ENCODE results near the gene GPN1. TPM values are rescaled to one million over a fixed set of nuclear protein-coding genes. Genes with fewer than 3 reads are reported as not detected.
"Not testable (repeated sequence)": the region's sequence is repeated elsewhere in the genome, so short reads cannot be mapped to it uniquely, and the experiment has no call there.

GPN1 gene
- polyA plus RNA-seq, 3 donors: 51.0 to 66.7 (median 59.0) TPM

DNA sequence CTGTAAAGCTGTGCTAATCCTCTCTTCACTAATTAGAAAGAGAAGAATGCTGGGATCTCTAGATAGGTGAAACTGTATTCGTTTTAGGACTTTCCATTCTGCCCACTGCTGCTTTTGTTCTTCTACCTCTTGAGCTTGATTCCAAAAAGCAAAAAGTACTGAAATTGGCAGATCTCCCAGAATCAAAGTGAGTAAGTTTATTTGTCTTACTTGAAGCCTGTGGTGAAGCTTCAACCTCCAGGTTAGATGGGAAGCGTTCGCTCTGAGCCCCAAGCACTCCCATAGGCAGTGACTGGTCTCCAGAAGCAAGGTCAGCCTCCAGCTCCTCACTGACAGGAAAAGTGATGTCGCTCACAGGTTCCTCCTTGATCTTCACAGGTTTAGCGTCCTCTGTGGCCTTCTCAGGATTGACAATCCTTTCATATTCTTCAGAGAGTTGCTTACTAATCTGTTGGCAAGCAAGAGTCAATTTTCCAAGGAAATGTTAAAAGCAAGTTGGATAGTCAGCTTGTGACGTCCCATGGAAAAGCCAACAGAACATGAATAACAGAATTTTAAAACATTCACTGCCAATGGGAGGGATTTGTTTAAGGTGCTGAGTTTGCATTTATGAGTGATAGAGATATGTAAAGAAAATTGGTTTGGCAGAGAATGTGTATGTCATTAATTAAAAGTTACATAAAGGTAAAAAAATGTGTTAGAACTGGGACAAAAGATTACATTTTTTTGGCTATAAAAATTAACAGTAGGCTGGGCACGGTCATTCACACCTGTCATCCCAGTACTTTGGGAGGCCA, 26.5 kb downstream of the GPN1 start:
- no peak for DNase-seq (ENCODE audit: extremely low read depth in 1 of 11, low read depth in 9 of 11, low spot score in 4 of 11)

DNA sequence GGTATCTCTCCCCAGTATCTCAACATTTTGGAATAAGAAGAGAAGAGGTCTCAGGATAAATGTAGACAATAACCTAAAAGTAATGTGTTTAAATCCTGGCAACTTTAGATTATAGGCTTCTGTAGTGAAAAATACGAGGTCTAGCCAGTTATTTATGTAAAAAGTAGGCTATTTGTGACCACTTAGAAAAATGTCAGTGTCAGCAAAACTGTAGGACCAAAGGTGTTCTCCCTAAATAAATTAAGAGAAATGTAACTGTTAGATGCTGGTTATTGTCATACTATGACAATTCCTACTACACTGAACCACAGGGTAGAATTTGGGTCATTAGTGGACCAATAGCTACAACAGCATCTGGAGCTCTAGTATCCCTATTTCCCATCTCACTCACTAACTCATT, 32.5 kb downstream of the GPN1 start:
- no peak for DNase-seq (ENCODE audit: extremely low read depth in 1 of 11, low read depth in 9 of 11, low spot score in 4 of 11)

DNA sequence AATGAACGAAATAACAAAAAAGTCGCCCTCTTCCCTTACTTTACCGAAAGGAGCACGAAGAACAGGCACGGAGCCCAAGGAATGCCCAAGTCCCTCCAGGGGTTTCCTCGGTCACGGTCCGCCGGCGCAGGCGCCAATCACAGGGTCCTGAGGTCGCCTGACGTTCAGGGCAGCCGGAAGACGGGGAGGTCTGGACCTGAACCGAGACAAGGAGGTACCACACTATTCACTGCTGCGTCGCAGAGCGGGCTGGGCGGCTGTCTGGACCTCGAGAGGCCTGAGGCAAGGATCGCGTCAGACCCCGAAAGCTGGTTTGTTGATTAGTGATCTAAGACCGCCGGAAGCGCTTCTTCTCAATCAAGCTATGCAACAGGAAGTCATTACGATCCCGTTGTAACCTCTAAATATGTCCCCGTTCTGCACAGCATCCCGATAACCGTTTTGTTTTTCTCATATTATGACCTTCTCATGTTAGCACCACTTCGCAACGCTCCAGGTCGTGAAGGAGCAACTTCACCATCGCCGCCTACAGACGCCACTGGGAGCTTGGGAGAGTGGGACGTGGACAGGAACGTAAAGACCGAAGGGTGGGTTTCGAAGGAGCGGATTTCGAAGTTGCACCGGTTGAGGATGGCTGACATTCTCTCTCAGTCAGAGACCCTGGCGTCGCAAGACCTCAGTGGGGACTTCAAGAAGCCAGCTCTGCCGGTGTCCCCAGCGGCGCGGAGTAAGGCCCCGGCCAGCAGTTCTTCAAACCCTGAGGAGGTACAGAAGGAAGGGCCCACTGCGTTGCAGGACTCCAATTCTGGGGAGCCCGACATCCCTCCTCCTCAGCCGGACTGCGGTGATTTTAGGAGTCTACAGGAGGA, 34.7 kb downstream of the GPN1 start, which contains the start of the genes SLC4A1AP and SUPT7L:
Gene SLC4A1AP, plus strand, starts transcription at position 605 of the 869 bp plus-strand sequence. Its CDS starts 26 bp downstream, at position 631.
Gene SUPT7L, minus strand, starts transcription at position 330 of the 869 bp plus-strand sequence. CDS start 1,422 bp downstream, outside the sequence.
- DNase-seq (ENCODE audit: extremely low read depth in 1 of 11, low read depth in 9 of 11, low spot score in 4 of 11): peak; percentile 65 to 91 (median 77)

DNA sequence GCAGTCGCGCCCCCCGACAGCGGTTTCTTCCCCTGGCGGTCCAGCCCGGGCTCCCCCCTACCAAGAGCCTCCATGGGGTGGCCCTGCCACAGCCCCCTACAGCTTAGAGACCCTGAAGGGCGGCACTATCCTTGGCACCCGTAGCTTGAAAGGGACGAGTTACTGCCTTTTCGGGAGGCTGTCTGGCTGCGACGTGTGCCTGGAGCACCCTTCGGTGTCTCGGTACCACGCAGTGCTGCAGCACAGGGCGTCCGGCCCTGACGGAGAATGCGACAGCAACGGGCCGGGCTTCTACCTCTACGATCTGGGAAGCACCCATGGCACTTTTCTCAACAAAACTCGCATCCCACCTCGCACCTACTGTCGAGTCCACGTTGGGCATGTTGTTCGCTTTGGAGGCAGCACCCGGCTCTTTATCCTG, 35.3 kb downstream of the GPN1 start:
- DNase-seq (ENCODE audit: extremely low read depth in 1 of 11, low read depth in 9 of 11, low spot score in 4 of 11): peak in 2 of 11 donors; percentile 1 to 2

GRCh38 chr2:27664622-27665363, 35.9 kb downstream of the GPN1 start:
- DNase-seq (ENCODE audit: extremely low read depth in 1 of 11, low read depth in 9 of 11, low spot score in 4 of 11): no peak

DNA sequence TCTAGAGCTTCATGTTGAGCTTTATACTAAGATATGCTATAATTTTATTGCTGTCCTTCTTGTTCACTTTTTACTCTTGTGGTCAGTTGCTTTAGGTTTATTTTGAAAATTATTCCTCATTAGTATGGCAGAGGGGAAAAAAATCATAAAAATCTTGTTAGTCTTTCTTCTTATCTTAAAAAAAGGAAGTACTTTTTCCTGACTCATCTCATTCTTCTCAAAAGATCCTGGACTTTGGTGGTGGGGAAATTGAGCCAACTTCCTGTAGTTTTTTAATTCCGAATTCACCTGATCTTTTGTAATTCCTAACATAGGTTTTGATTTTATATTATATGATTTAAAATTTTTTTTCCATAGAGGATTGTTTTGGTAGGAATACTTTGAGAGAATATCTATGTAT, 38.6 kb downstream of the GPN1 start:
- no peak for DNase-seq (ENCODE audit: extremely low read depth in 1 of 11, low read depth in 9 of 11, low spot score in 4 of 11)

GRCh38 chr2:27671235-27671634, 42.4 kb downstream of the GPN1 start:
- DNase-seq (ENCODE audit: extremely low read depth in 1 of 11, low read depth in 9 of 11, low spot score in 4 of 11): no peak

GRCh38 chr2:27672723-27673486, 44.1 kb downstream of the GPN1 start:
- no peak for DNase-seq (ENCODE audit: extremely low read depth in 1 of 11, low read depth in 9 of 11, low spot score in 4 of 11)

- no peak for DNase-seq (ENCODE audit: extremely low read depth in 1 of 11, low read depth in 9 of 11, low spot score in 4 of 11)
These were observed 51.7 kb downstream of the GPN1 start for GRCh38 chr2:27680571-27680970.

- no peak for DNase-seq (ENCODE audit: extremely low read depth in 1 of 11, low read depth in 9 of 11, low spot score in 4 of 11)
These were observed 53.0 kb downstream of the GPN1 start for GRCh38 chr2:27681841-27682240.

GRCh38 chr2:27682334-27682771, 53.5 kb downstream of the GPN1 start:
- not testable (repeated sequence) for DNase-seq (ENCODE audit: extremely low read depth in 1 of 11, low read depth in 9 of 11, low spot score in 4 of 11)

DNA sequence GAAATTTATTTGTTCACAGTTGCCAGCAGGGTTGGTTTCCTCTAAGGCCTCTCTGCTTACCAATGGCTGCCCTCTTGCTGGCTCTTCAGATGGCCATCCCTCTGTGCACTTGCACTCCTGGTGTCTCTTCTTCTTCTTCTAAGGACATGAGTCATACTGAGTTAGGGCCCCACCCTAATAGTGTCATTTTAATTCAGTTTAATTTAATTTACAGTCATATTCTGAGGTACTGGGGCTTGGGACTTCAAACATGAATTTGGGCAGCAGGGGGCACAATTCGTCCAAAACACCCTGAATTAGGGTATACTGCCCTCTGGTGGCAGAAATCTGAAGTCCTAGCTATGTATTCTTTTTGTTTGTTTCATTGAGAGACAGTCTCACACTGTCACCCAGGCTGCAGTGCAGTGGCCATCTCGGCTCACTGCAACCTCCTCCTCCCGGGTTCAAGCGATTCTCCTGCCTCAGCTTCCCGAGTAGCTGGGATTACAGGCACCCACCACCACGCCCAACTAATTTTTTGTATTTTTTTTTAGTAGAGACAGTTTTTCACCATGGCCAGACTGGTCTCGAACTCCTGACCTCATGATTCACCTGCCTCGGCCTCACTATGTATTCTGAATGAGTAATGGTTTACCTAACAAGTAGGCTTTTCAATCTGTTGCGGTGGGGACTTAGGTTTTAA, 54.7 kb downstream of the GPN1 start:
- DNase-seq (ENCODE audit: extremely low read depth in 1 of 11, low read depth in 9 of 11, low spot score in 4 of 11): peak; percentile 73 to 92 (median 81)

DNA sequence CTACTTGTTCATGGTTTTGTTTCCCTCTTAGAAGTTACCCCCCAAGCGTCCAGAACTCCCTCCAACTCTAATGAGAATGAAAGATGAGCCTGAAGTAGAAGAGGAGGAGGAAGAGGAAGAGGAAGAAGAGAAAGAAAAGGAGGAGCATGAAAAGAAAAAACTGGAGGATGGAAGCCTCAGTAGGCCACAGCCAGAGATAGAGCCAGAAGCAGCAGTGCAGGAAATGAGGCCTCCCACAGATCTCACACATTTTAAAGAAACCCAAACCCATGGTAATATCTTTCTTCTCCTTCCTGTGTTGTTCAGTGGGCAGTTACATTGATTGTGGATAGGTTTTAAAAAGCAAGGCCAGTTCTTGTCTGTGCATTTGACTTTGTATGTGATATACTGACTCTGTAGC, 56.2 kb downstream of the GPN1 start:
- DNase-seq (ENCODE audit: extremely low read depth in 1 of 11, low read depth in 9 of 11, low spot score in 4 of 11): not testable (repeated sequence)

GRCh38 chr2:27685577-27685976, 56.7 kb downstream of the GPN1 start:
- no peak for DNase-seq (ENCODE audit: extremely low read depth in 1 of 11, low read depth in 9 of 11, low spot score in 4 of 11)

DNA sequence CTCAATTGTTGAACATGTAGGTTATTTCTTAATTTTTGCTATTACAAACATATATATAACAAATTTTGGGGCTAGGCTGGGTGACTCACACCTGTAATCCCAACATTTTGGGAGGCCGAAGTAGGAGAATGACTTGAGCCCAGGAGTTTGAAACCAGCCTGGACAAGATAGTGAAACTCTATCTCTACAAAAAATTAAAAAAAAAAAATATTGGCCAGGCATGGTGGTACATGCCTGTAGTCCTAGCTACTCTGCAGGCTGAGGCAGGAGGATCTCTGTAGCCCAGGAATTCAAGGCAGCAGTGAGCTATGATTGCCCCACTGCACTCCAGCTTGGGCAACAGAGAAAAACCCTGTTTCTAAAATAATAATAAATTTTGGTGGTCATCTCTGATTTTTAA, 58.4 kb downstream of the GPN1 start:
- DNase-seq (ENCODE audit: extremely low read depth in 1 of 11, low read depth in 9 of 11, low spot score in 4 of 11): no peak

DNA sequence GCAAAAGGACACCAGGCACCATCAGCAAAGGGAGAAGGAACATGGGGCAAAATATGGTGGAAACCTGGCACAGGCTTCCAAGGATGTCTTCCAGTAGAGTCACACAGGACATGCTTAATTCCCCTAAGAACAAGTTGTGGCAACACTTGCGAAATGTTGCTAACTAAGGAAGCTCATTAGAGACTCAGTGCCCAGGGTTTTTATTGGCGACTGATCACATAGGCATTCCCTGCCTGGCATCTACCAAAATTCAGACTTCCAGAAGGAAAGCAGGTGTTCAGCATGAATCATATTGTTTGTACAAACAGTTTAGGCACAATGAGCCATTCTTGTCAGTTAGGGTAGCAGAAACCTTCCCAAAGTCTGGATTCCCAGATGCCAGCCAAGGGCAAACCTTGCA, 60.6 kb downstream of the GPN1 start:
- DNase-seq (ENCODE audit: extremely low read depth in 1 of 11, low read depth in 9 of 11, low spot score in 4 of 11): no peak

DNA sequence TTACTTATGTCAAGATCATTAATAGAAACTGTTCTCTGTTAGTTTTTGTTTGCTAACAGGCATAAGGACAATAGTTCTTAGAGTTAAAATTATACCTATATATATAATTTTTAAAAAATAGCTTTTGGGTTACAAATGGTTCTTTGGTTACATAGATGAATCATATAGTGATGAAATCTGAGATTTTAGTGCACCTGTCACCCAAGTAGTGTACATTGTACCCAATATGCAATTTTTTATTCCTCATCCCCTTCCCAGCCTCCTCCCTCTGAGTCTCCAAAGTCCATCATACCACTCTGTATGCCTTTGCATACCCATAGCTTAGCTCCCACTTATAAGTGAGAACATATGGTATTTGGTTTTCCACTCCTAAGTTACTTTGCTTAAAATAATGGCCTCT, 61.2 kb downstream of the GPN1 start:
- no peak for DNase-seq (ENCODE audit: extremely low read depth in 1 of 11, low read depth in 9 of 11, low spot score in 4 of 11)

- DNase-seq (ENCODE audit: extremely low read depth in 1 of 11, low read depth in 9 of 11, low spot score in 4 of 11): no peak
These were observed 68.8 kb downstream of the GPN1 start for GRCh38 chr2:27697660-27698059.

Data from renal cortex interstitium (tissue), 11 donors.